Vein endothelial cell (primary cell): ENCODE data around the gene LRRC4C. TPM values are rescaled to one million over a fixed set of nuclear protein-coding genes. Genes with fewer than 3 reads are reported as not detected.

Experiments used
- small RNA-seq: library from RNA; depleted of rRNA; stranded (forward); fragments of <200 nt; gene quantifications from one replicate; pipeline ENCODE3, GENCODE V24; 2012
- total RNA-seq: library from RNA; depleted of rRNA; stranded (reverse); fragments of >200 nt; gene quantifications from 2 replicates; pipeline ENCODE4 v1.2.3, GENCODE V29; 2012

The LRRC4C gene
- not detected in 2 replicates for total RNA-seq

DNA sequence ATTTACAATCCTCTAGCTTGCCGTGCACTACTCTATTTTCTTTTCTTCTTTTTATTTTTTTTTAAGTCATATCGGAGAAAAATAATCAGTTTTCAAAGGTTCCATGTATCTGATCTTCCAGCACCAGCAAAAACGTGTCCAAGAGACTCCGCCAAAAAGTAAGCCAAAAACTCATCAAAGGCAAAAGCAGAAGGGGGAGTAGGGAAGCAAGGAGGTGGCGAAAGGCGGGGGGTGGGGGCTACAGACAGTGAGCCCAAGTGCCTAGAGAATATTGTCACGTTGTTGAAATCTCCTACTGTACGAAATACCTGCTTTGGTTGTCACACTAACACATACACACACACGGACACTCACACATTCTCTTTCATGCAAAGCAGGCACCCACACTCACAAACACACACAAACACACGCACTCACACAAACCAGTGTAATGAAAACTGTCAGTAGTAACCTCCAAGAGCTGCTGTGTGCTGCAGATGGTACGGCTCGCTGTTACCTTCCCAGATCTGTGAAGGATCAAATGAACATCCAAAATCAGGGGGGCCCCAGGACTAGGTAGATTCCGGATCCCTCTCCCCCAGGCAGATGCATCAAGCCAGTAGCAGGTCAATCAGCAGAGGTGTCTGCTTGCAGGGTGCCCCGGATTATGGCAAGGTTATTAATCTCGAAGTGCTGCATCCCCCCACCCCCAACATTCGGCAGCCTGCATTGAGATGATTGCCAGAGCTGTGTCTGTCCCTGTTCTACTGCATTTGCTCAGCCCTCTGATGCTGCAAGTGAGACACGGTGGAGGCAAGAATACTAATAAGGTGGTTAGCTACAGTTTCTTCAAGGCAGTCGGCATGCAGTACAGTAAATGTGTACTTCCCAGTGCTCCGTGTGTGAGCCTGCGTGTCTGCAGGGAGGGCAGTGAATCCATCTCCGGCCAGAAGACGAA is at the start of gene LRRC4C:
LRRC4C (minus strand) TSS at position 188 of the 937 bp plus-strand sequence.

Small RNA genes lying within 50 kb of the gene (small RNA-seq; reads per million reads assigned to genes)
- gene RF00019 (not detected), gene RNU6-365P (not detected)
